Stimulated activated CD8-positive, alpha-beta memory T cell treated with anti-CD3 and anti-CD28 coated beads, Interleukin-4, amount 100 ng/mL, for 24 hours (primary cell): ENCODE results near the gene PDCD1LG2.
"Not testable (repeated sequence)": the region's sequence is repeated elsewhere in the genome, so short reads cannot be mapped to it uniquely, and the experiment has no call there.

Experiments used
- DNase-seq: peaks from one replicate; pipeline ENCODE4 v3.0.0-alpha.2; 2020; ENCODE audit warnings: low read depth

PDCD1LG2 gene

DNA sequence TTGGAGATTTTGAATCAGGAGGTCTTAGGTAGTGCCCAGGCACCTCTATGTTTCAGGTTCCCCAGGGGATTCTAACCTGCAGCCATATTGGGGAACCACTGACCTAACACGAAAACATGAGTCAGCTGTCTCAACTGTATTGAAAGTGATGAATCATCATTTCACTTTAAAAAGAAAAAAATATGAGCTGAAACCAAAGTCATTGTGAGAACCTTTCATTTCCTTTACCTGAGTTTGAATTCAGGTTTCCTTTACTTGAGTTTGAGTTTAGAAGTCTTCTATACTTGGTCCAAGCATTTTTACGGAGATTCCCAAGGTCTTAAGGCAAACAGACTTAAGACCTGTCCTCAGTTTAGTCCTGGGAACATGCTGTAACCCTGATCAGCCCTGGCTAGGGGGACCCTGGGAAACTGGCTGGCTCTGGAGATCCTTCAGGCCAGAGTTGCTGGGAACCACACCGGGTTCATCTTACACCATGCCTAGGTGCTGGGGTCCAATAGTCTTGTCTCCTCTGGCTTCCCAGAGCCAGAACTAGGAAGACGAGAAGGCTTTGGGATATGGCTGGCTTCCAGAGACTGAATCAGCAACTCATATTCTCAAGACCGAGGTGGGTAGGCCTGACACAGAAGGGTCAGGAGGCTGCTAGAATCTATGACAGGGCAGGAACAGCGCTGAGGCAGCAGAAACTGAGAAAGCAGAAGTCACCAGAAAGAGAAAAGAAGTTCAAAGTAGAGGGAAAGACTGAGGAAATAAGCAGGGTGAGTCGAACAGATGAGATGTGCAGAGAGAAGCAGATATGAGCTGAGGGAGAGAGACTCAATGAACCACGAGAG lies 16.4 kb upstream of the PDCD1LG2 start:
- DNase-seq = no peak

DNA sequence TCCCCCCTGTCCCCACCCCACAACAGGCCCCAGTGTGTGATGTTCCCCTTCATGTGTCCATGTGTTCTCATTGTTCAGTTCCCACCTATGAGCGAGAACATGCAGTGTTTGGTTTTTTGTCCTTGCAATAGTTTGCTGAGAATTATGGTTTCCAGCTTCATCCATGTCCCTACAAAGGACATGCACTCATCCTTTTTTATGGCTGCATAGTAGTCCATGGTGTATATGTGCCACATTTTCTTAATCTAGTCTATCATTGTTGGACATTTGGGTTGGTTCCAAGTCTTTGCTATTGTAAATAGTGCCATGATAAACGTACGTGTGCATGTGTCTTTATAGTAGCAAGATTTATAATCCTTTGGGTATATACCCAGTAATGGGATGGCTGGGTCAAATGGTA lies 15.6 kb upstream of the PDCD1LG2 start:
- DNase-seq = not testable (repeated sequence)

DNA sequence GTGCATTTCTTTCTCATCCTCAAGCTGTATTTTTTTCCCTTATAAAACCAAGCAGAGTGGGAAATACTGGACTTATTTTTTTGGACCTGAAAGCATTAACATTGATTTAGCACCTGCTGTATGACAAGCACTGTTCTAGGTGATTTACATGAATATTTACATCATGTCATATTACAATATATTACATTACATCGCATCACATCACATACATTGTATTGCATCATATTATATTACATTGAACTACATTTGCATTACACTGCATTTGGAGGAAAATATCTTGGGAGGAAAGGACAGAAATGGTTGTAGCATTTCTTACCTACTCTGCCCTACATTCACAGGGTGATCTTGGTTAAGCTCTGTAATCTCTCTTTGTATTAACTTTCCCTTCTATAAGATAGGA lies 11.2 kb upstream of the PDCD1LG2 start:
- DNase-seq = no peak

DNA sequence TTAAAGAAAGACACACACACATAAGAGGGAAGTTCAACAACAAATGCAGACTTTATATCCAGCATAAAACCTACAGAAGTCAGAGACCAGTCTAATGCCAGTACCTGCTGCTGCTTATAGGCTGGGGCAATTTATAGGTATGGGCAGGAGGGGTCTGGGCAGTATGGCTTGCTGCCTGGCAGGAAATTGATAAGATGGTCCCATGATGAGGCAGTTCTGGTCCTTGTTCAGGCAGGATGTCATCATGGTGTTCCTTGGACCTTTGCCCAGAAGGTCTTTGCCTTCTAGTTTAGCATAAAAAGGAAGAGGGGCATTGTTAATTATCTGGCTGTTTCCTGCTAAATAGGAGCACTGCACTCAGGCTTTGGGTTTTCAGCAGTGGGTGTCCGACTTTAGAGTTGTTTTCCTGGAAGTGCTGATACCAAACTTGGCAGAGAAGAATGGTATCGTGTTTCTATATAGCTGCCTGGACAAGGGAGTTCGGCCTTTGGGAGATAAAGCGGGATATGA lies 10.4 kb upstream of the PDCD1LG2 start:
- no peak for DNase-seq

DNA sequence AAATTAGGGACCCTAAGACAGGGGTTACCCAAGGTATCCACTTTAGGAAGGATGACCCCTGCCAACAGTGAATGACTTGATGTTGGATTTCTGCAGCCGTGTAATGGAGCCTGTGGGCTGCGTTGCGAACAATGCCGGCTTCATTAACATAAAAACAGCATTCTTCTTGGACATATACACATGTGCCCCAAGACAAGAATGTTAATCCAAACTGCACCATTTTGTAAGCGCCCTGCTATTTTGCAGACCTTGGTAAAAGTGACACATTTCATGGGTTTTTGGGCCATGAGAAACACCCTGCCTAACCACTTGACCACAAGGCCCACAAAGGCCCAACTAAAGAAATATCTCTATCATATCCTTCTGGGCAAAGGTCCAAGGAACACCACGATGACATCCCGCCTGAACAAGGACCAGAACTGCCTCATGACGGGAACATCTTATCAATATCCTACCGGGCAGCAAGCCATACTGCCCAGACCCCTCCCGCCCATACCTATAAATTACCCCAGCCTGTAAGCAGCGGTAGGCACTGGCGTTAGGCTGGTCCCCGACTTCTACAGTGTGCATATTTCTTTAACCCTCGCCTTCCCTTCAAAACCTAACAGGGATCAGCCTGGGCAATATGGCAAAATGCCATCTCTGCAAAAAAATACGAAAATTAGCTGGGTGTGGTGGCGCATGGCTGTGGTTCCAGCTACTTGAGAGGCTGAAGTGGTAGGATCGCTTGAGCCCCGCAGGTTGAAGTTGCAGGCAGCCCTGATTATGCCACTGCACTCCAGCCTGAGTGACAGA lies 9.7 kb upstream of the PDCD1LG2 start:
- no peak for DNase-seq

DNA sequence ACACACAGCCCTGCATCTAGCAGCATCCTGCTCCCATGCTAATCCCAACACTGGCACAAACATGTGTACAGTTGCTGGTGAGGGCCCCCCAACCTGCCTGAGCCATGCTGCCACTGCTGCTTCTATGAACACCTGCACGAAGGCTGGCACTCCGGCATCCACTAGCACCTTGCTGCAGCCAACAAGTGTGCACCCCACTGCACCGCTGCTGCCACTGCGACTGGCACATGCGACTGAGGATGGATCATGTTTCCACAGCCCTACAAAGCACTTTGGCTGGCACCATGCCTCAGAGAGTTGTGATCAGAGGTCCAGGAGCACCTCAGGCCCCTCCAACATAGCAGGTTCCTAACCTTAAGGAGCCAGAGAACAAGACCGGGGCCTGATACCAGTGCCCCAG lies 7.8 kb upstream of the PDCD1LG2 start:
- DNase-seq = no peak

DNA sequence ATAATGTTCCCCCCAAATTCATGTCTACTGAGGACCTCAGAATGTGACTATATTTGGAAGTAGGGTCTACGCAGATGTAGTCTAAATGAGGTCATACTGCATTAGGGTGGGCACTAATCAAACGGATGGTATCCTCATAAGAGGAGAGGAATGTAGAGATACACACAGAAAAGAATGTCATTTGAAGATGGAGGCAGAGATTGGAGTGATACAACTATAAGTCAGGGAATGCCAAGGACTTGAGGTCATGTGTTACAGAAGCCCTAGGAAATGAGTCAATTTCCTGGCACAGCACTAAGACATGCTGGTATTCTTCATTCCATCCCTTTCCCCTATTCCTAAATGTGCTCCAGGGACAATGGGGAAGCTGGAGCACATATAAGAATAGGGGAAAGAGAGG lies 758 bp upstream of the PDCD1LG2 start:
- no peak for DNase-seq

DNA sequence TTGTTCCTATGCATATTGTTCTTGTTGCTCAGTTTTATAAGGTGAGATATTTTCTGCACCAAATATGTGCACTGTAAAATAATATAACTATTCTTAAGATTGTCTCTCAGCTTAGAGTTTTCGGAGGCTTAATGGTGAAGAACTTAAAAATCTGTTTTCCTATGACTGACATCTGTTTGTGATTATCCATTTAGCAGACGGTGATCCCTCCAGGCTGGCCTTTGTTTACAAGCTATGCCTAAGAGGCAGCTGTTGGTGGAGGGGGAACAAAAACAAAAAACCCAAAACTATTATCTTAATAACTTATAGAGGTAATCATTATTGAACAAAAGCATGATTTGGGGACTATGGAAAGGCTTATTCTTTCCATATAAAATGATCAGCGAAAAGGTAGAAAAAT lies 658 bp downstream of the PDCD1LG2 start:
- DNase-seq = no peak

DNA sequence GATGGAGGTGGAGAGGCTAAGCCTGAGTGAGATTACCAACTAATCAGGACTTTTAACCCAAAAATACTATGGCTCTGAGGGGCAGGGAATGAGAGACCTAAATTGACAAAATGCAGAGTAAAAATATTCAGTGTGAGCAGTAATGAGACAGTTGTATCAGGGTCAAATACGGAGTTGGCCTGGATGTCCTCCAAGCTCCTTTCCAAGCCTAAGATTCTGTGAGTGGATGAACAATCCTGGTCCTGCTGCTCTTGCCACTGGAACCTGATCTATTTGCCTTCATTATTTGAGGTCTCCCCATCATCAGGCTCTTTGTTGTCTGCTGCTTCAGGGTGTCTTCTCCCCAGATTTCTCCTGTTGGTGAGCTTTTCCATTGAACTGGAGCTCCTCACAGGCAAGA lies 1.1 kb downstream of the PDCD1LG2 start:
- DNase-seq = no peak

DNA sequence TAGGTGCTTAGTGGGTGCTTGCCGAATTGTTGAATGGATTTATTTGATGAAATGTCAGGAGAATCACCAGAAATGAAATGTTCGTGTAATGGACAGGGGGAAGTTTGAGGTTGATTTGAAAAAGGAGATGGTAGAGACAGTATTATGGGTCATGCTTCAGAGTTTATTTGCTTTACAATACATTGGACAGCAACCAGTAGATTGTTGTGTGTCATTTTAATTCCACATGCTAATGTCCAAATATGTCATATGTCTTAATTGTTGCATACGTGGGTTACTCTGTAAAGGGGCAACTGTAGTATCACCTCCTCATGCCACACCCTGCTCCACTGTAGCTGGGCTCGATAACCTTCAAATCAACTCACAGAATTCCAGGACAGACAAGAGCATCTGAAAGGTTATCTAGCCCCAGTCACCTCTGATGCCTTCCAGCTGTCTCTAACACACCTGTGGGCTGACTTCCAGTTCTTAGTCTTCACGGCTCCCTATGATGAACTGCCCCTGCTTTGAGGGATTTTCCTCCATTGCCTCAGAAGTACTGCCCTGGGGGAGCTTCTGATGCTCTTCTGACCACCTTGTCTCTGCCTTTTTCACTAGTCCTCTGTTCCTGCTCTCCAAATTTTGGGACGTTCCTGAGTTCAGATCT lies 1.7 kb downstream of the PDCD1LG2 start:
- DNase-seq = no peak

DNA sequence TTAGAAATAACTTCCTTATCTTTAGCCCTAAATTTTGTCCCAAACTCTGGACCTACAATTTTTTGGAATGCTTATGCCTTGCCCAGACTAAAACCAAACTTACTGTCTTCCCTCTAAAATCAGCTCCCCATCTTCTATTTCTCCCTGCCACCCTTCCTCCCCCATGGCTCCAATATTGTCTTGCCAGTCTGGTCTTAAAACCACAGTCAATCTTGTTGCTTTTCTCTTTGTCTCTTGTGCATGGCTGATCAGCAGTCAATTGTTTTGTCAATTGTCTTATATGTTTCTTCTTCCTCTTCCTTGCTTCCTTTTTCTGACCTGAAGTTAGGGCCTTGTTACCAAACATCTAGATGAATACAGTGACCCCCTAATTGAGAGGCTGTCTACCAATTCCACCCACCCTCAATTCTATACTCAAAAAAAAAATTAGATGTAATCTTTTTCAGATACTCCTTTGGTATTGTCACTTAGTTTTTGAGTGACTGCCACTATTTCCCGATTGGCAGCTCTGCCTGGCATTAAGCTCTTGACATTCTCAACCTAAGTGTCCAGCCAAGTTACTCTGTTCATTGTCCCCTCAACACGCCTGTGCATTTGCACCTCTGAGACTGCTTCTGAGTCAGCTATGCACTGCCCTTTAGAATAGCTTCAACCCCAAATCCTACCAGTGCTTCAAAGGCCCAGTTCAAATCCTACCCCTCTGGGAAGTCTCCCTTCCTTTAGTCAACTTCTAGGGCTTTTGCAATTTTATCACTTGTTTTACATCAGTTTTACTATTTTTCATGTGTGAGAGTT lies 2.5 kb downstream of the PDCD1LG2 start:
- DNase-seq = no peak

DNA sequence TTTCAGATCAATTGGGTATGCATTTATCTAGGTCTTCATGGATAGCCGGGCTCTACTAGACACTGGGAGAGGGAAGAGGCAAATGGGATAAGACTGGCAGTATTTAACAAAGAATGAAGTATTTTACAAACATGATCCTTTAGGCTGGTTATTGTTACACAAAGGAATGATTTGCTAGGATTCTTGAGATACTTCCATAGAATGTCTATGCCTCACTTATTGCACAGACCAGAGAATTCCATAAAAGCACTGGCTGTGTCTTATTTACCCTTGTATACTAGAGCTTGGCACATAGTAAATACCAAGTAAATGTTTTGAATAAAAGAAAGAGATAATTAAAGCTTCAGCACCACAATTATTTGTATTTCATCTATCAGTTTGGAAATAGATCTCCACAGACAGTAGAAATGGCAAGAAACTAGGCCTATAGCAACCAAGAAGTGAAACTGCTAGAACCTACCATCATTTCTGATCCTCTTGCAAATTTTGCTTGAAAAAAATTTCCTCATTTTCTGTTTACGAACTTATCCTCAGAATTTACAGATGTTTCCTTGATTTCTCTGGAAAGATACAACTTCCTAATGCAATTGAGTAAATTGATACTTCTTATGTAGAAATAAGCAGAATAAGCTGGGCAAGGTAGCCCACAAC lies 3.8 kb downstream of the PDCD1LG2 start:
- no peak for DNase-seq

DNA sequence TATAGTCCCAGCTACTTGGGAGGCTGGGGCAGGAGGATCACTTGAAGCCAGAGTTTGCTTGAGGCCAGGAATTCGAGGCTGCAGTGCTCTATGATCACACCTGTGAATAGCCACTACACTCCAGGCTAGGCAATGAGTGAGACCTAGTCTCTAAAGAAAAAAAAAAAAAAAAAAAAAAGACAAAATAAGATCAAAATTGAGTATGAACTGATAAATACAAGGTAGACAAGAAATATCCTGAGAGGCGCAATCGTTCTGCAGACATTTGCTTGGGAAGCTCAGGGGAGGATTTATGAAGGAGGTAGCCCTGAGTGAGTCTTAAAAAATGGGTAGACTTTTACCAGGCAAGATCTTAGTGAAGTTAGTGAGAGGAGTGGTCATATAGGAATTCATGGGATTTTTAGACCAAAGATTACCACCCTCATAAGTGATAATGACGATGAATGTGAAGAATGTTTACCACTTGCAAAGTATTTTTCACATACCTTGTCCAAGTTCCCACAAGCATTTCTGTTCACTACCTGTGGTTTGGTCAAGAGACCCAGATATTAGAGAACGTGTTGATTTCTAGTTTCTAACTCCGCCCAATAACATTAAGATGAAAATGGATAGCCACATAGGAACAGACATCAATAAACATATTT lies 4.4 kb downstream of the PDCD1LG2 start:
- no peak for DNase-seq

DNA sequence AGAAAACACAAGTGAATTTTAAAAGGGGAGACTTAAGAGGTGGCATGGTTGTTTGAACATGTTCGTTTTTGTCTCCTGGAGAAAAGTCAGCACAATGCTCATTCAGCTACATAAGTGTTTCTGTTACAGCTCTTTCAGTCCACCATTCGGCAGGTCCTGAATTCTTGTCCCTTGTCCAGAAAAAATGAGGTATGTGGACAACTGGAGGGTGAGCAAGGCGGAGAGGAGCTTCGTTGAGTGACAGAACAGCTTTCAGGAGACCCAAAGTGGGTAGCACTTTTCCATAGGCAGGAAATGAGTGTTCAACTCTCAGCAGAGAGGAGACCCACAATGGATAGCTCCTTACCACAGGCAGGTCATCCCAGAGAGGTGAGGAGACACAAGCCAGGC lies 4.9 kb downstream of the PDCD1LG2 start:
- DNase-seq = no peak

DNA sequence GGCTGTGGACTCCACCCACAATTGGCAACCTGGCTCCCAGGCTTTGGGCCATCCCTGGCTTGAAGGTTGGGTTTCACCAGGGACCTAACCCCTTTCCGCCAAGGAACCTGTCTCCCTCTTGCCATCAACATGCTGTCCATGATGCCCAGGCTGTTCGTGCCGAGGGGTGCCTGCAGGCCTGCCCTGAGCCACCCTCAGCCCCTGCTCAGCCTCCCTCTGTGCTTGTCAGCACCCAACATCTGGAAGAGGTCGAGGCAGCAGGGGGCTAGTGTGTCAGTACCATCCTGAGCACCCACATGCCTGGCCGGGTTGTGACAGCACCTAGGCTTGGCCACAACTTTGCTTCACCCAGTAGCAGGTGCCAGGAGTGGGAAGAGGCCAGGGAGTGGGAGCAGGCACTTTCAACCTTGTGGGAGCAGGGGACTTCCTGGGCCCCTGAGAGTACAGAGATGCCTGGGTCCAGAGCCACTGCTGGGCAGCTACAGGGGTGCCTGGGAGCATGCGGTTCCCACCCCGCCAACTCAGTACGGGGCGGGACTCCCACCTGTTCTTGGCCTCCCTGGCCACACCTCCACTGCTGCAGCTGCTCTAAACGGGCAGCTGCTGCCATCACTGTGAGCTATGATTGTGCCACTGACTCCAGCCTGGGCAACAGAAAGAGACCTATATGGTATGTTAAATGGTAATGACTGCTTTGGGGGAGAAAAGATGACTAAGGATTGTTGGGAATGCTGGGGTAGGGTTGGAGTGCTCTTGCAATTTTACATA lies 6.3 kb downstream of the PDCD1LG2 start:
- DNase-seq = no peak

DNA sequence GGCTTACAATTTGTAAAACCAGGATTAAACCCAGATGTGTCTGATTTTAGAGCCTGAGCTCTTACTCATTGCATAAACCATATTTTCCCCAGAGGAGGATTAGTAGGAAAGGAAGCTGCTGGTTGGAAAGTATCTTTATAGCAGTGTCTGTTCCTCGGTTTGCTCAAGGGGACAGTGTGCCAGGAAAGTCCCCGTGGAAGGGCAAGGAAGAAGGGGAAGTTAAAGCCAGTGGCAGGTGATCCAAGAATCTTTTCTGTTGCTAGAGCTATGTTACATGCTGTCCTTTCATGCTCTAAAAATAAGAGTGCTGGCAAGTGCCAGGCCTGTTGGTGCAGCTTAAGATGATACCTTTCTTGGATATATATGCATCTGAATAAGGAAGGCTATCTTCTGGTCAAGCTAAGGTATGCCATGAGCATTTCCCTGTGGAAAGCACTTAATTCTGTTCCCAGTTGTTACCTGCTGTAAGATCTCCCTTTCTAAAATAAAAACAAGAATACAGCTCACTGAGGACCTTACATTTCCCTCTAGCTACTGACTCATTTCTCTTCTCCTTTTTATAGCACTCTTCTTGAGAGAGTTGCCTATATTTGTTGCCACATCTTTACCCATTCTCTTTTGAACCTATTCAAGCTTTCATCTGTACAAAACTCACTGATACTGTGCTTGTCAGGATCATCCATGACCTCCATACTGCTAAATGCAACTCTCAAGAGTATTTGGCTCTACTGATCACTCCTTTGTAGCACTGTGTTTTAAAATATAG lies 8.0 kb downstream of the PDCD1LG2 start:
- no peak for DNase-seq

DNA sequence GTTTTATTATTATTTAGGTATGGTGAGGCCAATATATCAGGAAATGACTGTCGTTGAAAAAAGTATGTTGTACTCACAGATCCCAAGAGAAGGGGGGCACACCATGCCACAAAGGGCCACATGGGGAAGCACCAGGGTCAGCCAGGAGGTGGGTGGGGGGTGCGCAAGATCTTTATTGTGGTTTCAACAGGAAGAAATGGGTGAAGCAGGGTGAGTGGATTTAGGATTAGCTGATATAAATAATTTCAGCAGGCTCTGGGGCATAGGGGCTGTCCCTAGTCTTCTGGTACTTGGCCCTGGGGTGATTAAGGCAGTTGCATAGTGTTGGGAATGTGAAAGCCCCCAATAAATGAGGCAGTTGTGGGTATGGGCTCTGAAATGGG lies 8.6 kb downstream of the PDCD1LG2 start:
- DNase-seq = no peak

DNA sequence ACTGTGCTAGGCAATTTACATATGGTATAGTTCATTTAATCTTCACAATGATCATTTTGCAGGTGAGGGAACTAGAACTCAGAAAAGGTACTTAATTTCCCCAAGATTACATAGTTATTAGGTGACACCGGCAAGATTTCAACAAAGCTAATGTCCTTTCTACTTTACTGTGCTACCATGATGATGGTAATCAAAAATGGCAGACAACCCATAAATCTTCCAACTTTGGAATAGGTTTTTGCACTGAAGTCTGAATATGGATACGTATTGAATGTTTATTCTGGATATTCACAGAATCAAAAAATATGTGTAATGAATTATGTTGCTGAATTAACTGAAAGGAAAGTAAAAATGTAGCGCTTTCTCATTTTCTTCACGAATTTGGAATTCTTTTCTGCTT lies 13.8 kb downstream of the PDCD1LG2 start:
- no peak for DNase-seq

DNA sequence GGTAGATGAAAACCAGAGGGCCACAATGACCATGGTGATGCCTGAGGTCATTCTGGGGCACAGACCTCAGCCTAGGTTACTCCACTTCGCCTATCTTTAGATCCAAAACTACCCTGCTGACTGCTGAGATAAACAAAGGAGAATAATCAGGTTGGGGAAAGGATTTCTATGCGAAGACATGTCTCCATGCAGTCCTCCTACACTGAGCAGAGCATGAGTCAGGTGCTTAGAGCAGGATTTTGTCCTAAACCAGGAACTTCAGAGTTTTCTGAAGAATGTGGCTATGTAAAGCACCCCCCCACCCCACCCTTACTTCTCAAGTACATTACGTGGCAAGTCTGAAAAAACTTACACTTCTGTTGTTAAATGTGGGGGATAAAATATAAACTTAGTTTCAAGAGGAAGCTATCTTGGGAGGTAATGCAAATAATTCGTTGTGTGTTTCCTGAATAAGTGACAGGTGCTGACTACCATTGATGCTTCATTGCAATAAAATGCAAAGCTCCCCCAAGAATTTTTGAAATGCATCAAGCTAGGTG lies 19.4 kb downstream of the PDCD1LG2 start:
- no peak for DNase-seq
